LNCAP (cell line): Measurements from ENCODE around the gene TTC39B.

Source experiments
- CTCF ChIP-seq: fragments of 450-650 bp; IDR thresholded peaks from 2 replicates; pipeline ENCODE4 v1.5.1; 2017; ENCODE audit warnings: mild to moderate bottlenecking

The TTC39B gene

GRCh38 chr9:15287309-15287708 is 19.7 kb downstream of the TTC39B start:
- no peak for TF ChIP-seq CTCF

GRCh38 chr9:15286161-15286821 is 20.7 kb downstream of the TTC39B start:
- TF ChIP-seq CTCF: no peak

GRCh38 chr9:15282567-15283285 is 24.3 kb downstream of the TTC39B start:
- TF ChIP-seq CTCF: no peak

GRCh38 chr9:15280647-15281046 is 26.4 kb downstream of the TTC39B start:
- TF ChIP-seq CTCF: no peak

GRCh38 chr9:15278839-15279238 is 28.2 kb downstream of the TTC39B start:
- no peak for TF ChIP-seq CTCF

DNA sequence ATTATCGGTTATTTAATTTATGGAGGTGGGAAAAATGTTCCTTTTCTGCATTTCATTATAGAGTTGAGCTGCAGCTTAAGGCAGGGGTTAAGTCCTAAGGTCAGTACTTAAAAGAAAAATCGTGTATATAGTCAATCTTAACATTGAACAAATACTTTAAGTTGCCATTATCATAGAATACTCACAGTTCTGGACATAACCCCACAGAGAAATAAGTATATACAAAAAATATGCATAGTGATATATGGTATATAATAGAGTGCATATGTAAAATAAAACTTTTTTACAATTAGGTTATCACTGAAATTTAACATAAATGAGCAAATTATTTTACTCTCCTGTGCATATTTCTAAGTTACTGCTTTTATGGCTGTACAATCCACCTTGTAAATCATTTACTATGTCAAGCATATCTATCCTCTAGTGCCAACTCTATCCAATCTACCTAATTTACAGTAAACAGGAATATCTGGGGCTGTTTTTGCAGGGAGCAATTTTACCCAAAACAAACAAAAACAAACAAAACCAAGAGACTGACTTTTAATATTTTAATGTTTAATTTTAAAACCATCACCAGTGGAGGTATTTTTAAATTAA is 28.8 kb downstream of the TTC39B start:
- TF ChIP-seq CTCF: no peak; the same call in 1 of the 2 replicates

DNA sequence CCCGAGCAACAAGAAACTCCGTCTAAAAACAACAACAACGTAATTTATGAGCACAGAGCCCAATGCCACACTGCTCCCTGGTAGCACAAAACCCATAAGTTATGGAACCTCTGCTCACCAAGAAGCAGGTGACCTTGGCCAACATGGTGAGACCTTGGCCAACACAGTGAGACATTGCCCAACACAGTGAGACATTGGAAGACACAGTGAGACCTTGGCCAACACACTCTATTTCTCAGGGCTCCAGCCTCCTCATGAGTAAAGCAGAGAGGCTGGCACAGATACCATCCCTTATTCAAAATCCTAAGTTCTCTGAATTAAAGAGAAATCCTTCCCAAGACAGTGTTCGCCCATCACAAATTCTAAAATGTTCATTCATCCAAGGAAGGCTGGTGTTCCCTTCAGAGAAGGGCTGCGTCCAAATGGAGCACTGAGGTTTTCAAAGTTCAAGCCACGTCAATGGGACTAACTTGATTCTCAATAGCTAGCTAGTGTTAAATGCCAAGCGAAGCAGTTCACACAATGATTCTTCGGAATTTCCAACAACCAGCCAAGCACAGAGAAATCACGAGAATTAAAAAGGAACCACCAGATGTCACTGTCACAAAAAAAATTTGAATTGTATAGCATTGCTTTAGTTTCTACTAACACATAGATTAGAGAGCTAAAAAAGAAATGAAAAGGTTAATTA is 29.5 kb downstream of the TTC39B start:
- peak; percentile 48; the same call in 1 of the 2 replicates for TF ChIP-seq CTCF
